Right lobe of liver (tissue), 6 donors: ENCODE results near the gene CSTB. TPM values are rescaled to one million over a fixed set of nuclear protein-coding genes. Genes with fewer than 3 reads are reported as not detected.

Source experiments
- ATAC-seq, 4 donors: fragments of 200-7000 bp; cut with Tn5 transposase; one replicate each; pipeline ENCODE4 v1.9.1; 2020; ENCODE audit warnings: mild to moderate bottlenecking in 4 of 4, moderate library complexity in 4 of 4
- DNase-seq, 3 donors: peaks; one replicate each; pipeline ENCODE4 v3.0.0-alpha.2; 2020
- H3K27ac ChIP-seq, 3 donors: fragments of 200-600 bp; one replicate each; pipeline ENCODE4 v1.8.0; 2022
- H3K27me3 ChIP-seq, 2 donors: fragments of 200-600 bp; one replicate each; pipeline ENCODE4 v1.8.0; 2022
- H3K36me3 ChIP-seq, 4 donors: fragments of 200-600 bp; sonication (generic) in 1 of 4; one replicate each; pipeline versions ENCODE4 v1.5.1 to v1.8.0; 2017 to 2022; ENCODE audit warnings: control low read depth in 1 of 4
- H3K4me1 ChIP-seq, 4 donors: fragments of 200-600 bp; sonication (generic) in 1 of 4; one replicate each; pipeline versions ENCODE4 v1.5.1 to v1.8.0; 2017 to 2022; ENCODE audit warnings: control low read depth in 1 of 4
- H3K4me3 ChIP-seq, 3 donors: fragments of 200-600 bp; one replicate each; pipeline ENCODE4 v1.8.0; 2022
- H3K9me3 ChIP-seq, 4 donors: fragments of 200-600 bp; sonication (generic) in 1 of 4; one replicate each; pipeline versions ENCODE4 v1.5.1 to v1.8.0; 2017 to 2022; ENCODE audit warnings: control low read depth in 1 of 4
- CTCF ChIP-seq, 4 donors: fragments of 200-600 bp in 3 of 4; fragments of 450-650 bp in 1 of 4; IDR thresholded peaks; one replicate each; pipeline versions ENCODE4 v1.5.1 to v1.8.0; 2016 to 2022; ENCODE audit warnings: antibody characterized with exemption in 4 of 4, mild to moderate bottlenecking in 2 of 4
- POLR2A ChIP-seq: fragments of 450-650 bp; IDR thresholded peaks from one replicate; pipeline ENCODE4 v1.6.1; 2017; ENCODE audit warnings: antibody characterized with exemption, mild to moderate bottlenecking
- WGBS: methylation state at CpG from one replicate; pipeline ENCODE4 v1.1.6; 2018; ENCODE audit warnings: low coverage, low lambda C conversion rate; ENCODE audit not compliant: insufficient coverage; ENCODE audit errors: missing lambda C conversion rate; 5-methylcytosine and 5-hydroxymethylcytosine counted together
- intact Hi-C, 2 donors: fragments of 100-400 bp; cut with DNase I; formaldehyde crosslinking; loops; one replicate each; pipeline versions ENCODE4 v1.11.2 to v1.14.1; 2022
- total RNA-seq, 6 experiments: library from RNA; depleted of rRNA in 2 of 6; stranded (reverse); fragments of >200 nt in 2 of 6; fragmentation: NEBNext Ultra II Directional in 3 of 6; extraction: Animal tissue kit (Norgen Biotek cat#: 25700) in 3 of 6; gene quantifications; one replicate each; pipeline versions ENCODE4 v1.1.0 to v1.2.4, GENCODE V29; 2016 to 2023
- donor health status: DM: no; HTN: yes; CAD: no.
- donor health status: DM: no; HTN: no; CAD: no.
- donor health status: DM: no; HTN: no; CAD: no.
- donor health status: DM: no; HTN: yes; CAD: no.
- donor health status: DM: no; HTN: yes; CAD: no.

CSTB gene
- total RNA-seq, 6 experiments from 2014 or later: 16.6 to 137 (median 23.2) TPM

GRCh38 chr21:43769325-43769958, 6.7 kb downstream of the CSTB start:
- Histone ChIP-seq H3K36me3 (peaks cover 5 to 14% (median 10%) of the 10 kb centered on the region in 4 donors), H3K27me3 (no peaks in the 10 kb centered on the region), H3K27ac (no peak overlapping the region), H3K4me1 (peaks cover 0 to under 1% (median 0%) of the 10 kb centered on the region in 4 donors), H3K9me3 (no peaks in the 10 kb centered on the region), H3K4me3 (no peak overlapping the region)
- no peak for ATAC-seq
- intact Hi-C loops: no loop called here
- WGBS: 56% methylated on average over 3 of the region's 11 CpGs
- DNase-seq: no peak
- TF ChIP-seq POLR2A: no peak
- TF ChIP-seq CTCF (IDR thresholded peaks at IDR 0.05): no peak

- 80% methylated on average over 5 of the region's 8 CpGs for WGBS
- H3K9me3 ChIP-seq: no peaks in the 10 kb centered on the region
- DNase-seq: no peak
- TF ChIP-seq CTCF (IDR thresholded peaks at IDR 0.05): no peak
- no peak for TF ChIP-seq POLR2A
- no peak for ATAC-seq
- intact Hi-C loops: no loop called here
- H3K36me3 ChIP-seq: peaks cover under 1 to 8% (median 4%) of the 10 kb centered on the region in 4 donors
- H3K4me3 ChIP-seq: no peak overlapping the region
- H3K27me3 ChIP-seq: no peaks in the 10 kb centered on the region
- no peak overlapping the region for H3K27ac ChIP-seq
- H3K4me1 ChIP-seq: no peaks in the 10 kb centered on the region
Measured at GRCh38 chr21:43768868-43769167, 7.3 kb downstream of the CSTB start.

GRCh38 chr21:43767984-43768867, 7.9 kb downstream of the CSTB start:
- TF ChIP-seq POLR2A (no peak), CTCF (IDR thresholded peaks at IDR 0.05) (no peak)
- WGBS: 78% methylated on average over 15 of the region's 34 CpGs
- no peak for DNase-seq
- no peaks in the 10 kb centered on the region for H3K9me3 ChIP-seq
- no peak overlapping the region for H3K27ac ChIP-seq
- H3K36me3 ChIP-seq: peaks cover 0 to 7% (median 0%) of the 10 kb centered on the region in 4 donors
- intact Hi-C loops: no loop called here
- H3K4me1 ChIP-seq: no peaks in the 10 kb centered on the region
- peak in 1 of 4 donors; percentile 10 for ATAC-seq
- H3K27me3 ChIP-seq: no peaks in the 10 kb centered on the region
- H3K4me3 ChIP-seq: no peak overlapping the region

- Histone ChIP-seq H3K36me3 (peaks cover 0 to under 1% (median 0%) of the 10 kb centered on the region in 4 donors), H3K27me3 (no peaks in the 10 kb centered on the region), H3K9me3 (no peaks in the 10 kb centered on the region), H3K4me1 (no peaks in the 10 kb centered on the region), H3K27ac (no peak overlapping the region), H3K4me3 (no peak overlapping the region)
- no peak for TF ChIP-seq CTCF (IDR thresholded peaks at IDR 0.05)
- no peak for TF ChIP-seq POLR2A
- DNase-seq (no peak), ATAC-seq (no peak)
- 58% methylated on average over 4 of the region's 15 CpGs for WGBS
- intact Hi-C loops: no loop called here
Measured at GRCh38 chr21:43767498-43767983, 8.6 kb downstream of the CSTB start.
